Adipocyte (in vitro differentiated cells): ENCODE results near the gene CENPK.
A peak's percentile ranks its signal among the peaks of the same experiment; 100 is the strongest.
"Not testable (repeated sequence)": the region's sequence is repeated elsewhere in the genome, so short reads cannot be mapped to it uniquely, and the experiment has no call there.

Source experiments
- DNase-seq: peaks from one replicate; pipeline ENCODE4 v3.0.0-alpha.2; 2015; ENCODE audit warnings: low read depth
- H3K27me3 ChIP-seq: replicated peaks from 2 replicates; pipeline ENCODE4 v1.7.0; 2013; ENCODE audit warnings: mild to moderate bottlenecking, low read length, moderate library complexity; ENCODE audit not compliant: control insufficient read depth, insufficient read depth
- H3K36me3 ChIP-seq: 2 replicates; pipeline ENCODE4 v1.7.0; 2013; ENCODE audit warnings: low read length, mild to moderate bottlenecking, moderate library complexity; ENCODE audit not compliant: control insufficient read depth, insufficient read depth, severe bottlenecking
- H3K4me1 ChIP-seq: 2 replicates; pipeline ENCODE4 v1.7.0; 2013; ENCODE audit warnings: mild to moderate bottlenecking, low read length, moderate library complexity; ENCODE audit not compliant: control insufficient read depth, insufficient read depth
- H3K4me3 ChIP-seq: 2 replicates; pipeline ENCODE4 v1.7.0; 2013; ENCODE audit warnings: mild to moderate bottlenecking, low read length, moderate library complexity
- H3K9ac ChIP-seq: 2 replicates; pipeline ENCODE4 v1.7.0; 2013; ENCODE audit warnings: mild to moderate bottlenecking, low read length, moderate library complexity
- H3K9me3 ChIP-seq: 2 replicates; pipeline ENCODE4 v1.7.0; 2013; ENCODE audit warnings: mild to moderate bottlenecking, low read length, moderate library complexity; ENCODE audit not compliant: control insufficient read depth

CENPK gene

GRCh38 chr5:65489119-65489518, 73.8 kb downstream of the CENPK start:
- no peak overlapping the region for H3K4me3 ChIP-seq
- no peaks in the 10 kb centered on the region for H3K36me3 ChIP-seq
- no peaks in the 10 kb centered on the region for H3K27me3 ChIP-seq
- H3K9me3 ChIP-seq: no peaks in the 10 kb centered on the region
- no peaks in the 10 kb centered on the region for H3K4me1 ChIP-seq
- no peak for DNase-seq
- H3K9ac ChIP-seq: no peak overlapping the region

DNA sequence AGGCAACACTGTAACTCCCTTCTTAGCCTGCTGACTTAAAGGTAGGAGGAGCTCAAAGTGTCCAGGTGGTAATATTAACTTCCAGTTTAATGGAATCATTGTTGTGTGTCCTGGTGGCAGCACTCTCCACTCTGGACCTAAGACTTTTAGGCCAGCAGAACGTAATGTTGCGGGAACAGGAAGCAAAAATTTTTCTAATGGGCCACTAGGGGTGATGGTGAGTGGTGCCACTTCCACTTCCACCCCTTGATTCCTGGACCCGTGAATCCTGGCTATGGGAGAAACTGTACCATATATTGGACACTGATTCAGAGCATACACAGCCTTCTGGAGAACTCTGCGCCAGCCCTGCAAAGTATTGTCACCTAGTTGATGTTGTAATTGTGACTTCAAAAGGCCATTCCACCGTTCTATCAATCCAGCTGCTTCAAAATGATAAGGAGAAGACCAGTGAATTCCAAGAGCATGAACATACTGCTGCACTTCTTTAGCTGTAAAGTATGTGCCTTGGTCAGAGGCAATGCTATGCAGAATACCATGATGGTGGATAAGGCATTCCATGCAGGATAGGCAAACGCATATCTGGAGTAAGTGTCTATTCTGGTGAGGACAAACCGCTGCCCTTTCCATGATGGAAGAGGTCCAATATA, 74.8 kb downstream of the CENPK start:
- H3K27me3 ChIP-seq, H3K9ac ChIP-seq, H3K36me3 ChIP-seq, H3K4me1 ChIP-seq, H3K4me3 ChIP-seq, DNase-seq, H3K9me3 ChIP-seq: not testable (repeated sequence)

- DNase-seq, H3K9me3 ChIP-seq, H3K4me1 ChIP-seq, H3K9ac ChIP-seq, H3K36me3 ChIP-seq, H3K27me3 ChIP-seq, H3K4me3 ChIP-seq: not testable (repeated sequence)
These were observed 76.2 kb downstream of the CENPK start for GRCh38 chr5:65486803-65487202.

DNA sequence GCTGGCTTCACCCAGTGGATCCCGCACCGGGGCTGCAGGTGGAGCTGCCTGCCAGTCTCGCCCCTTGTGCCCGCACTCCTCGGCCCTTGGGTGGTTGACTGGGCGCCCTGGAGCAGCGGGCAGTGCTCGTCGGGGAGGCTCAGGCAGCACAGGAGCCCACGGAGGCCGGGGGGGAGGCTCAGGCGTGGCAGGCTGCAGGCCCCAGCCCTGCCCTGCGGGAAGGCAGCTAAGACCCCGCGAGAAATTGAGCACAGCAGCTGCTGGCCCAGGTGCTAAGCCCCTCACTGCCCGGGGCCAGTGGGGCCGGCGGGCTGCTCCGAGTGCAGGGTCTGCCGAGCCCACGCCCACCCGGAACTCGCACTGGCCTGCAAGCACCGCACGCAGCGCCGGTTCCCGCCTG, 77.6 kb downstream of the CENPK start:
- no peaks in the 10 kb centered on the region for H3K9me3 ChIP-seq
- no peak overlapping the region for H3K4me3 ChIP-seq
- no peak overlapping the region for H3K9ac ChIP-seq
- H3K36me3 ChIP-seq: no peaks in the 10 kb centered on the region
- H3K4me1 ChIP-seq: peaks cover 6% of the 10 kb centered on the region
- no peak for DNase-seq
- no peaks in the 10 kb centered on the region for H3K27me3 ChIP-seq

DNA sequence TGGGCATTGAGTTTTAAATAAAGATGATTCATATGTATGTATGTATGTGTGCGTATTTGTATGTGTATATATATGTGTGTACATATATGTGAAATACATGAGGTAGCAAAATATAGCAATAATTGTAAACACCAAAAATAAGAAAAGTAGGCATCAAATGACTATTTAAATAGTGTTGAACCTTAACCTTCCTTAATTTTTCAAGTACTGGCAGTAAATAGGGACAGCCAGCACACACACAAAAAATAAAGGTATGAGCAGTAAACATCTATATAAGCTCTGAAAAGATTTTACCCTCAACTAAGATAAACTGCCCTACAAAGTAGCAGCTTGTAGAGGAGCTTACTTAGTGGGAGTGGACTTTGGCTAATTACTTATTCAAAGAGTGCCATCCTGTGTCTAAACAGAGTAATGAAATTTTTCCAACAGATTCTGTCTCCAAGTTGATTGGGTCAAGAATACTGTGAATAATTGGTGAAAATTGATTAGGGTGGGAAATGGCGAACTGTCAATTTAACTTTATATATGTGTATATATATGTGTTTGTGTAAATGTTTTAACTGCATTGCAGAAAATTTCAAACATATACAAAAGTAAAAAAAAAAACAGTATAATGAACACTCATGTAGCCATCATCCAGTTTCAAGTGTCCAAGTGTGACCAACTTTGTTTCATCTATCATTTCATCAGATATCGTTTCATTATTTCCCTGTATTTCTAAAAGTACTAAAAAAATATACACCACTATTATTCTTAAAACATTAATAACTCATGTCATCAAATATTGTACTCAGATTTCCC, 79.2 kb downstream of the CENPK start:
- peak overlapping the region; percentile 92 for H3K4me3 ChIP-seq
- DNase-seq: peak; percentile 88
- H3K27me3 ChIP-seq: no peaks in the 10 kb centered on the region
- H3K9ac ChIP-seq: peak overlapping the region; percentile 93
- no peaks in the 10 kb centered on the region for H3K9me3 ChIP-seq
- no peaks in the 10 kb centered on the region for H3K36me3 ChIP-seq
- peaks cover 16% of the 10 kb centered on the region for H3K4me1 ChIP-seq

DNA sequence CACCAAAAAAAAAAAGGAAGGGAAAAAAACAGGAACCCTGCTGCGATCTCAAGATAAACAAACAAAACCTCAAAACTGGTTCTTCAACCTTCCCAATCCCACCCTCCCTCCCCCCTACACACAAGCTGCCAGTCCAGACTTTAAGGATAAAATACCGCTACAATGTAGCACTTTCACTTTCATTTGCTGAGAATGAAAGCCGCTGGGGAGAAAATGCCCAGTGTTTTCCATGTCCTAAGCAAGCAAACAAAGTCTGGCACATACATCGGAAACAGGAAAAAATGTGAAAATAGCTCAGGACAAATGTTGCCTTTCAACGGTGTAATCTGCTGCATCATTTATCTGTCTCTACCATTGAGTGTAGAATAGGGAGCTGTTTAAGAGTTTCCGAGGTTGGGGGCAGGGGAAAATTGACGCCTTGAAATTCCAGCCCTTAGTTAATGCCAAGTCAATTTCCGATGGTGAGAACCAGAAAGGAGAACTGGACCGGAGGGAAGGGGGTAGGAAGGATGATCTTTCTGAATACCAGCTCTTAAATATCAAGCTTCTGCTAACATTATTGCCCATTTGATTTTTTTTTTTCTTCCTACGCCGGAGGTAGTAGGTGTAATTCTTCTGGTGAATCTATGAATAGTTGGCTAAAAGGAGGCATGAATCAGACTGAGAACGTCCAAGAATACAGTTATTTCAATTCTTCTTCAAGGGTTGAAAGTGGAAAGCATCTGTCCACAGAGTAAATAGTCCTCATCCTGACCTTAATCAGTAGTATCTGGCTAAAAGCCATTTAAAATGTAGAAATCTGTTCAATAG, 80.0 kb downstream of the CENPK start:
- H3K27me3 ChIP-seq: no peaks in the 10 kb centered on the region
- no peaks in the 10 kb centered on the region for H3K9me3 ChIP-seq
- H3K36me3 ChIP-seq: no peaks in the 10 kb centered on the region
- DNase-seq: peak; percentile 80
- H3K9ac ChIP-seq: peak overlapping the region; percentile 93
- peaks cover 20% of the 10 kb centered on the region for H3K4me1 ChIP-seq
- peak overlapping the region; percentile 92 for H3K4me3 ChIP-seq

DNA sequence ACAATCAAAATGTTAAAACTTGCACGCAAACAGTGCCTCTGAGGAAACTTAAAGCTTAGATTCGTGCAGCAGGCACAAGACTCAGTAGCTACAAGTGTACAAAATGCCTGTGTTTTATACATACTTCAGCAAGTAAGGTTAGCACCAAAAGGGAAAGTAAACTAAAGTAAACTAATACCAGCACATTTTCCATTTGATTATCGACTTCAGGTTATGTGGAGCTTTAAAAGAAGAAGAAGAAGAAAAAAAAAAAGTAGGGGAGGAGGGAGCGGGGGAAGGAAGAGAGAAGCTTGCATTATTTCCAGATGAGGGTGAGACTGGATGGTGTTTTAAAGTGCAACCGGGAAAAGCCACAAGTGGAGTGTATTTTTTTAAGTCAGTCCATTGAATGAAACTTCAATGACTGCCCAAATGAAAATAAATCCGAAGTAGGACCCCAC, 80.7 kb downstream of the CENPK start:
- Histone ChIP-seq H3K4me1 (peaks cover 23% of the 10 kb centered on the region), H3K9ac (peak overlapping the region; percentile 93), H3K4me3 (peak overlapping the region; percentile 92), H3K36me3 (no peaks in the 10 kb centered on the region), H3K27me3 (no peaks in the 10 kb centered on the region), H3K9me3 (no peaks in the 10 kb centered on the region)
- peak; percentile 64 for DNase-seq

- DNase-seq: peak; percentile 99
These were observed 81.2 kb downstream of the CENPK start, which contains the start of gene ADAMTS6 for GRCh38 chr5:65481635-65482295. TSS of gene ADAMTS6 (minus strand) at chr5:65481920. CDS start at chr5:65473673, 8,247 bp downstream.

DNA sequence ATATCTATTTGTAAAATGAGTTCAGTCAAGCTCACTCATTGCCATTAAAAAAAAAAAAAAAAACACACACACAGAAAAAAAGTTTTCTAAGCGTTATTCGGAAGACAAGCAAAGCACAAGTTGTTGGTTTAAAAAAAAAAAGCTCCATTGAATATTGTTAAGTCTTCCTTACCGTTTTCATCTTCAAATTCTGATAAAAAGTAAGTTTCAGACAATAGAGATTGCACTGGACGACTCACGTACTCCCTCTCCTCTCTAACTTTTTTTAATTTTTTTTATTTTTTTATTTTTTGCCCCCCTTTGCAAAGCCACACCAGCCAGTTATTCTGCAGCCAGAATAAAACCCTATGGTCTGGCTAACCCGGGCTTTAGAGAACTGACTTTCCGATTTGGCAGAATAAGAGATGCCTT, 81.8 kb downstream of the CENPK start:
- peak; percentile 53 for DNase-seq
- H3K9me3 ChIP-seq: no peaks in the 10 kb centered on the region
- H3K4me1 ChIP-seq: peaks cover 29% of the 10 kb centered on the region
- H3K4me3 ChIP-seq: peak overlapping the region; percentile 92
- H3K36me3 ChIP-seq: no peaks in the 10 kb centered on the region
- no peaks in the 10 kb centered on the region for H3K27me3 ChIP-seq
- peak overlapping the region; percentile 93 for H3K9ac ChIP-seq

More at GRCh38 chr5:65481635-65482295, 81.2 kb downstream of the CENPK start, which contains the start of gene ADAMTS6:
- peak within 1 kb of the TSS; percentile 92 for H3K4me3 ChIP-seq
- H3K9ac ChIP-seq: peak within 1 kb of the TSS; percentile 93
- H3K27me3 ChIP-seq: no peaks in the 10 kb centered on the region
- H3K36me3 ChIP-seq: no peaks in the 10 kb centered on the region
- H3K4me1 ChIP-seq: peaks cover 28% of the 10 kb centered on the region
- no peaks in the 10 kb centered on the region for H3K9me3 ChIP-seq

- H3K36me3 ChIP-seq: no peaks in the 10 kb centered on the region
- H3K27me3 ChIP-seq: no peaks in the 10 kb centered on the region
- peak overlapping the region; percentile 92 for H3K4me3 ChIP-seq
- peak; percentile 92 for DNase-seq
- peak overlapping the region; percentile 93 for H3K9ac ChIP-seq
- H3K9me3 ChIP-seq: no peaks in the 10 kb centered on the region
- peaks cover 30% of the 10 kb centered on the region for H3K4me1 ChIP-seq
These were observed 82.6 kb downstream of the CENPK start for GRCh38 chr5:65480306-65480865.
